HEK293 (cell line): Measurements from ENCODE around the gene CHN2.

ENCODE experiments used
- CTCF ChIA-PET: fragments of 350-600 bp; formaldehyde crosslinking; extraction: SDS; loops from one replicate; lab custom pipeline; 2021; ENCODE audit warnings: antibody characterized with exemption; lab: Yijun Ruan, JAX
- POLR2A ChIA-PET: fragments of 300-600 bp; formaldehyde crosslinking; extraction: SDS; loops from one replicate; lab custom pipeline; 2020; ENCODE audit warnings: antibody characterized with exemption, inconsistent platforms; lab: Yijun Ruan, JAX
- H3K27ac ChIP-seq: fragments of 200-500 bp; sonication (Bioruptor generic); 2 replicates; pipeline ENCODE4 v1.5.1; 2014; ENCODE audit warnings: low read depth, low read length, control low read depth, inconsistent platforms; ENCODE audit errors: extremely low read depth
- H3K36me3 ChIP-seq, 2 experiments: fragments of 200-500 bp in 1 of 2; sonication (Bioruptor generic) in 1 of 2; 1 replicate in 1 of 2; 2 replicates in 1 of 2; pipeline ENCODE4 v1.5.1; 2014 to 2017; ENCODE audit warnings: inconsistent platforms in 2 of 2, low read length in 2 of 2; ENCODE audit not compliant: control insufficient read depth in 2 of 2, insufficient read depth in 1 of 2
- H3K4me1 ChIP-seq: fragments of 200-500 bp; sonication (Bioruptor generic); 2 replicates; pipeline ENCODE4 v1.5.1; 2014; ENCODE audit warnings: mild to moderate bottlenecking, low read length, inconsistent platforms; ENCODE audit not compliant: control insufficient read depth, insufficient read depth
- H3K4me3 ChIP-seq: 2 replicates; pipeline ENCODE4 v1.5.1; 2011; ENCODE audit warnings: low read depth, mild to moderate bottlenecking, control low read depth, low read length, moderate library complexity
- H3K9me3 ChIP-seq: fragments of 200-500 bp; sonication (Bioruptor generic); 2 replicates; pipeline ENCODE4 v1.5.1; 2014; ENCODE audit warnings: low read depth, low read length, inconsistent platforms; ENCODE audit not compliant: control insufficient read depth, insufficient read depth
- FEZF1 ChIP-seq: fragments of 450-650 bp; formaldehyde crosslinking; IDR thresholded peaks from 2 replicates; pipeline ENCODE4 v1.5.1; 2016; ENCODE audit warnings: missing biosample characterization, missing genetic modification characterization
- HOXD13 ChIP-seq: sonication (generic); formaldehyde crosslinking; IDR thresholded peaks from 2 replicates; pipeline ENCODE4 v1.8.0; 2022; ENCODE audit warnings: missing genetic modification reagents, borderline replicate concordance
- REST ChIP-seq: fragments of 450-650 bp; formaldehyde crosslinking; IDR thresholded peaks from 2 replicates; pipeline ENCODE4 v1.5.1; 2016; ENCODE audit warnings: missing biosample characterization, missing genetic modification characterization
- SCRT2 ChIP-seq: fragments of 450-650 bp; formaldehyde crosslinking; IDR thresholded peaks from 2 replicates; pipeline ENCODE4 v1.5.1; 2016; ENCODE audit warnings: missing biosample characterization, missing genetic modification characterization
- YY1 ChIP-seq: fragments of 450-650 bp; formaldehyde crosslinking; IDR thresholded peaks from 2 replicates; pipeline ENCODE4 v1.5.1; 2018; ENCODE audit warnings: missing biosample characterization, missing genetic modification characterization
- ZNF112 ChIP-seq: fragments of 450-650 bp; formaldehyde crosslinking; IDR thresholded peaks from 2 replicates; pipeline ENCODE4 v1.5.0; 2017; ENCODE audit warnings: missing biosample characterization, missing genetic modification characterization
- ZNF248 ChIP-seq: fragments of 450-650 bp; formaldehyde crosslinking; IDR thresholded peaks from 2 replicates; pipeline ENCODE4 v1.5.1; 2017; ENCODE audit warnings: missing biosample characterization, missing genetic modification characterization
- ZNF280C ChIP-seq: fragments of 450-650 bp; formaldehyde crosslinking; IDR thresholded peaks from 2 replicates; pipeline ENCODE4 v1.5.1; 2016; ENCODE audit warnings: missing biosample characterization, missing genetic modification characterization
- ZNF354C ChIP-seq: fragments of 450-650 bp; formaldehyde crosslinking; IDR thresholded peaks from 2 replicates; pipeline ENCODE4 v1.5.1; 2016; ENCODE audit warnings: missing biosample characterization, missing genetic modification characterization, low read depth, borderline replicate concordance
- ZNF362 ChIP-seq: fragments of 450-650 bp; formaldehyde crosslinking; IDR thresholded peaks from 2 replicates; pipeline ENCODE4 v1.5.1; 2016; ENCODE audit warnings: missing biosample characterization, missing genetic modification characterization
- ZNF514 ChIP-seq: fragments of 450-650 bp; formaldehyde crosslinking; IDR thresholded peaks from 2 replicates; pipeline ENCODE4 v1.5.1; 2016; ENCODE audit warnings: missing biosample characterization, missing genetic modification characterization
- ZNF561 ChIP-seq: fragments of 450-650 bp; IDR thresholded peaks from 2 replicates; pipeline ENCODE4 v1.5.1; 2018; ENCODE audit warnings: missing biosample characterization, missing genetic modification characterization, borderline replicate concordance
- ZNF585B ChIP-seq: fragments of 450-650 bp; formaldehyde crosslinking; IDR thresholded peaks from 2 replicates; pipeline ENCODE4 v1.5.1; 2016; ENCODE audit warnings: missing biosample characterization, missing genetic modification characterization
- ZNF624 ChIP-seq: fragments of 450-650 bp; formaldehyde crosslinking; IDR thresholded peaks from 2 replicates; pipeline ENCODE4 v1.5.1; 2017; ENCODE audit warnings: missing biosample characterization, missing genetic modification characterization
- ZNF677 ChIP-seq: fragments of 450-650 bp; IDR thresholded peaks from 2 replicates; pipeline ENCODE4 v1.5.0; 2018; ENCODE audit warnings: missing biosample characterization, mild to moderate bottlenecking, missing genetic modification characterization, moderate library complexity

The CHN2 gene

GRCh38 chr7:29413626-29414136 lies 219.1 kb downstream of the CHN2 start:
- TF ChIP-seq ZNF585B (tag by site-specific recombination) (no peak), ZNF677 (tag by site-specific recombination) (no peak)
- Histone ChIP-seq H3K36me3 (no peaks in the 10 kb centered on the region), H3K4me1 (no peaks in the 10 kb centered on the region), H3K9me3 (no peaks in the 10 kb centered on the region), H3K4me3 (no peak overlapping the region), H3K27ac (no peak overlapping the region)
- ChIA-PET POLR2A (no interaction called here), CTCF (interaction anchor here (0.6 to 0.9 kb wide), 3 partner anchors 9 to 492 kb away, joined by 3 to 4 read pairs (median 3); no protein-coding TSS in a partner anchor)

- ChIA-PET CTCF (interaction anchor here (0.6 to 0.9 kb wide), 4 partner anchors 10 to 493 kb away, joined by 3 to 4 read pairs (median 3); no protein-coding TSS in a partner anchor), POLR2A (no interaction called here)
- Histone ChIP-seq H3K9me3 (no peaks in the 10 kb centered on the region), H3K4me1 (no peaks in the 10 kb centered on the region), H3K36me3 (no peaks in the 10 kb centered on the region), H3K4me3 (no peak overlapping the region), H3K27ac (no peak overlapping the region)
- TF ChIP-seq SCRT2 (tag by site-specific recombination): no peak
- no peak for TF ChIP-seq ZNF280C (tag by site-specific recombination)
Observed at GRCh38 chr7:29414216-29414615, 219.6 kb downstream of the CHN2 start.

- Histone ChIP-seq H3K27ac (no peak overlapping the region), H3K4me3 (no peak overlapping the region), H3K4me1 (no peaks in the 10 kb centered on the region)
- POLR2A ChIA-PET: no interaction called here
- CTCF ChIA-PET: interaction anchor here (1.0 kb wide), 1 partner anchor 226 kb away, joined by 3 read pairs; no protein-coding TSS in a partner anchor
- TF ChIP-seq YY1 (no peak), FEZF1 (tag by site-specific recombination) (no peak), ZNF514 (no peak), ZNF362 (no peak), ZNF248 (tag by site-specific recombination) (no peak), ZNF112 (tag by site-specific recombination) (no peak), REST (tag by site-specific recombination) (no peak), ZNF561 (no peak), ZNF354C (no peak), HOXD13 (CRISPR knock-in tag) (no peak), ZNF624 (no peak)
- TF ChIP-seq, all 188 proteins: peak for 0
- H3K36me3 ChIP-seq: no peaks in the 10 kb centered on the region
- no peaks in the 10 kb centered on the region for H3K9me3 ChIP-seq
Observed at GRCh38 chr7:29415215-29415614, 220.6 kb downstream of the CHN2 start.
